DOHH2 (cell line): ENCODE results near the gene CD151.

Experiments
- H3F3A ChIP-seq: fragments of 200-600 bp; sonication (generic), shearing (Covaris generic); 2 replicates; pipeline ENCODE4 v1.6.0; 2016; ENCODE audit warnings: antibody characterized with exemption, mild to moderate bottlenecking; ENCODE audit not compliant: control insufficient read depth, insufficient read depth
- H3K27ac ChIP-seq: fragments of 200-600 bp; sonication (generic); 2 replicates; pipeline ENCODE4 v1.5.1; 2014; ENCODE audit warnings: low read depth, mild to moderate bottlenecking, low read length, moderate library complexity
- H3K27me3 ChIP-seq: fragments of 200-600 bp; sonication (generic); 2 replicates; pipeline ENCODE4 v1.6.1; 2014; ENCODE audit warnings: mild to moderate bottlenecking, low read length, mixed read lengths; ENCODE audit not compliant: control insufficient read depth
- H3K36me3 ChIP-seq: fragments of 200-600 bp; sonication (generic); 2 replicates; pipeline ENCODE4 v1.6.1; 2014; ENCODE audit warnings: mild to moderate bottlenecking, low read length, moderate library complexity, mixed read lengths; ENCODE audit not compliant: control insufficient read depth
- H3K4me1 ChIP-seq: fragments of 200-600 bp; sonication (generic); 2 replicates; pipeline ENCODE4 v1.6.1; 2014; ENCODE audit warnings: mild to moderate bottlenecking, low read length, mixed read lengths; ENCODE audit not compliant: control insufficient read depth
- H3K4me2 ChIP-seq: fragments of 200-600 bp; sonication (generic); 2 replicates; pipeline ENCODE4 v1.6.0; 2014; ENCODE audit warnings: mild to moderate bottlenecking, low read length, moderate library complexity
- H3K4me3 ChIP-seq: fragments of 200-600 bp; sonication (generic); 2 replicates; pipeline ENCODE4 v1.5.1; 2014; ENCODE audit warnings: mild to moderate bottlenecking, low read length, mixed read lengths
- H3K79me2 ChIP-seq: fragments of 200-600 bp; sonication (generic); 2 replicates; pipeline ENCODE4 v1.6.1; 2014; ENCODE audit warnings: mild to moderate bottlenecking, low read length, mixed read lengths; ENCODE audit not compliant: control insufficient read depth
- H3K9me2 ChIP-seq: fragments of 200-600 bp; sonication (generic); replicated peaks from 2 replicates; pipeline ENCODE4 v1.6.1; 2014; ENCODE audit warnings: mild to moderate bottlenecking, low read length, mixed read lengths; ENCODE audit not compliant: control insufficient read depth
- H3K9me3 ChIP-seq: fragments of 200-600 bp; sonication (generic); 2 replicates; pipeline ENCODE4 v1.6.1; 2014; ENCODE audit warnings: antibody characterized with exemption, low read length, mixed read lengths; ENCODE audit not compliant: control insufficient read depth, insufficient read depth
- H4K20me1 ChIP-seq: fragments of 200-600 bp; sonication (generic); 2 replicates; pipeline ENCODE4 v1.6.0; 2014; ENCODE audit warnings: low read depth, mild to moderate bottlenecking, antibody characterized with exemption, low read length, moderate library complexity; ENCODE audit not compliant: control insufficient read depth, insufficient read depth
- CTCF ChIP-seq: fragments of 200-600 bp; sonication (generic); IDR thresholded peaks from one replicate; pipeline ENCODE4 v1.5.1; 2014; ENCODE audit warnings: antibody characterized with exemption, mild to moderate bottlenecking, low read depth, low read length; ENCODE audit not compliant: poor library complexity, severe bottlenecking
- EZH2phosphoT487 ChIP-seq: fragments of 200-600 bp; sonication (generic); IDR thresholded peaks from 2 replicates; pipeline ENCODE4 v1.6.1; 2017; ENCODE audit warnings: borderline replicate concordance, mild to moderate bottlenecking, antibody characterized with exemption, low read length, moderate library complexity, mixed read lengths

The CD151 gene

GRCh38 chr11:804599-804964 lies 28.2 kb upstream of the CD151 start:
- peaks cover 42% of the 10 kb centered on the region for H3K79me2 ChIP-seq
- H3K27me3 ChIP-seq, result no peaks in the 10 kb centered on the region
- H3K36me3 ChIP-seq, result peaks cover 55% of the 10 kb centered on the region
- H3K27ac ChIP-seq, result peak overlapping the region; percentile 73
- H3K4me3 ChIP-seq, result peak overlapping the region; percentile 91
- peaks cover 4% of the 10 kb centered on the region for H3F3A ChIP-seq
- TF ChIP-seq EZH2phosphoT487 (no peak), CTCF (no peak)
- no peaks in the 10 kb centered on the region for H3K9me3 ChIP-seq
- H3K4me1 ChIP-seq, result peaks cover 38% of the 10 kb centered on the region
- H3K9me2 ChIP-seq, result no peaks in the 10 kb centered on the region
- H4K20me1 ChIP-seq, result no peaks in the 10 kb centered on the region
- H3K4me2 ChIP-seq, result peak overlapping the region; percentile 99

- peaks cover 37% of the 10 kb centered on the region for H3F3A ChIP-seq
- H3K27me3 ChIP-seq, result no peaks in the 10 kb centered on the region
- TF ChIP-seq CTCF (peak; percentile 37), EZH2phosphoT487 (no peak)
- H3K9me3 ChIP-seq, result no peaks in the 10 kb centered on the region
- H4K20me1 ChIP-seq, result peaks cover 20% of the 10 kb centered on the region; the same call in 1 of the 2 replicates
- peaks cover 66% of the 10 kb centered on the region for H3K79me2 ChIP-seq
- H3K9me2 ChIP-seq, result no peaks in the 10 kb centered on the region
- peak overlapping the region; percentile 73 for H3K4me2 ChIP-seq
- H3K27ac ChIP-seq, result peak overlapping the region; percentile 75
- peaks cover 57% of the 10 kb centered on the region for H3K36me3 ChIP-seq
- peaks cover 60% of the 10 kb centered on the region for H3K4me1 ChIP-seq
- peak overlapping the region; percentile 91 for H3K4me3 ChIP-seq
Measured at GRCh38 chr11:808427-809286, 24.1 kb upstream of the CD151 start.

GRCh38 chr11:809287-810039 lies 23.3 kb upstream of the CD151 start, which contains the start of gene RPLP2:
RPLP2 (plus strand) TSS chr11:809967; CDS start chr11:810235, 268 bp downstream.
- H3K4me1 ChIP-seq, result peaks cover 55% of the 10 kb centered on the region

More at GRCh38 chr11:809287-810039, 23.3 kb upstream of the CD151 start, which contains the start of gene RPLP2:
- Histone ChIP-seq H3K27me3 (no peaks in the 10 kb centered on the region), H3K4me3 (peak within 1 kb of the TSS; percentile 91), H3K9me2 (no peaks in the 10 kb centered on the region), H3F3A (peaks cover 42% of the 10 kb centered on the region), H3K79me2 (peaks cover 58% of the 10 kb centered on the region), H3K27ac (peak within 1 kb of the TSS; percentile 75), H4K20me1 (peaks cover 20% of the 10 kb centered on the region; the same call in 1 of the 2 replicates), H3K36me3 (peaks cover 59% of the 10 kb centered on the region), H3K4me2 (peak within 1 kb of the TSS; percentile 73), H3K9me3 (no peaks in the 10 kb centered on the region)
- TF ChIP-seq CTCF, result no peak
- no peak for TF ChIP-seq EZH2phosphoT487
